Breast epithelium (tissue), 4 donors: ENCODE measurements around the gene GPR34. TPM values are rescaled to one million over a fixed set of nuclear protein-coding genes. Genes with fewer than 3 reads are reported as not detected.

Source experiments
- DNase-seq, 2 donors: peaks; one replicate each; pipeline ENCODE4 v3.0.0-alpha.2; 2019; ENCODE audit warnings: low spot score in 2 of 2
- H3K27ac ChIP-seq, 2 donors: fragments of 200-600 bp; sonication (generic) in 1 of 2; one replicate each; pipeline ENCODE4 v1.5.1; 2016 to 2019; ENCODE audit warnings: mild to moderate bottlenecking in 1 of 2
- H3K27me3 ChIP-seq, 2 donors: fragments of 200-600 bp; sonication (generic) in 1 of 2; one replicate each; pipeline versions ENCODE4 v1.5.1 to v1.6.0; 2017 to 2019; ENCODE audit warnings: control low read depth in 1 of 2, mild to moderate bottlenecking in 1 of 2
- H3K36me3 ChIP-seq: fragments of 200-600 bp; one replicate; pipeline ENCODE4 v1.5.1; 2019
- H3K4me1 ChIP-seq, 2 donors: fragments of 200-600 bp; sonication (generic); one replicate each; pipeline ENCODE4 v1.5.1; 2016 to 2019; ENCODE audit warnings: control low read depth in 1 of 2
- H3K4me3 ChIP-seq, 3 donors: fragments of 200-600 bp; sonication (generic); 1 replicate in 2 of 3; 2 replicates in 1 of 3; pipeline ENCODE4 v1.5.1; 2016 to 2019; ENCODE audit warnings: mild to moderate bottlenecking in 3 of 3, moderate library complexity in 2 of 3
- H3K9me3 ChIP-seq, 2 donors: fragments of 200-600 bp; sonication (generic) in 1 of 2; one replicate each; pipeline ENCODE4 v1.5.1; 2016 to 2019; ENCODE audit warnings: control low read depth in 1 of 2
- POLR2A ChIP-seq: fragments of 450-650 bp; IDR thresholded peaks from one replicate; pipeline ENCODE4 v1.6.1; 2016; ENCODE audit warnings: antibody characterized with exemption, mild to moderate bottlenecking, moderate library complexity
- POLR2AphosphoS5 ChIP-seq, 3 donors: sonication (generic); formaldehyde crosslinking; IDR thresholded peaks; one replicate each; pipeline ENCODE4 v1.6.1; 2017; ENCODE audit warnings: antibody characterized with exemption in 3 of 3
- intact Hi-C: fragments of 100-400 bp; cut with DNase I; formaldehyde crosslinking; loops from one replicate; pipeline ENCODE4 v1.15.1; 2023; ENCODE audit warnings: low total_unique reads
- total RNA-seq, 3 donors: library from RNA; depleted of rRNA; stranded (reverse); fragments of >200 nt; gene quantifications; one replicate each; pipeline ENCODE4 v1.1.0, GENCODE V29; 2016
- TF ChIP-seq, protein P1 (sequence below), 3 donors: fragments of 450-650 bp; IDR thresholded peaks; one replicate each; pipeline ENCODE4 v1.5.1; 2016 to 2017; ENCODE audit warnings: antibody characterized with exemption in 3 of 3, mild to moderate bottlenecking in 3 of 3, moderate library complexity in 3 of 3

GPR34 gene
- total RNA-seq, 3 donors from 2014 or later: 8.5 to 56.3 (median 18.0) TPM

DNA sequence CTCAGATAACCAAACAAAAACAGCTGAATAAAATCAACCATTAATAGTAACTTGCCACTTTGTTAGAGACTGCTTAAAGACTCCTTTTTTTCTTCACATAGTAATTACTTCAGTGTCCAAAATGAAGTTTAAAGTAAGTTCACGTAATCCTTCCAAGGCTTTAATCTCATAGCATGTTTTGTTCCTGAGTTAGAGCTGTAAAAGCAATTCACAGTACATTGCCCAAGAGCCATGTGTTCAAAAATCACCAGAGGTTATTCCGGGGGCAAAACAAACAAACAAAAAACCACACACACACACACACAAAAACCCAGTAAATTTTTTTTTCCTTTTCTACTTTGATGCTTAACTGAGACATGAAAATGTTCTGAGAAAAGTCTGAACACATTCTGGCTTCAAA is 41.3 kb downstream of the GPR34 start:
- H3K27me3 ChIP-seq: no peaks in the 10 kb centered on the region
- H3K4me1 ChIP-seq: no peaks in the 10 kb centered on the region
- DNase-seq: no peak
- H3K4me3 ChIP-seq: no peak overlapping the region
- intact Hi-C loops: no loop called here
- no peaks in the 10 kb centered on the region for H3K9me3 ChIP-seq
- no peaks in the 10 kb centered on the region for H3K36me3 ChIP-seq
- no peak overlapping the region for H3K27ac ChIP-seq
- TF ChIP-seq, protein P1, sequence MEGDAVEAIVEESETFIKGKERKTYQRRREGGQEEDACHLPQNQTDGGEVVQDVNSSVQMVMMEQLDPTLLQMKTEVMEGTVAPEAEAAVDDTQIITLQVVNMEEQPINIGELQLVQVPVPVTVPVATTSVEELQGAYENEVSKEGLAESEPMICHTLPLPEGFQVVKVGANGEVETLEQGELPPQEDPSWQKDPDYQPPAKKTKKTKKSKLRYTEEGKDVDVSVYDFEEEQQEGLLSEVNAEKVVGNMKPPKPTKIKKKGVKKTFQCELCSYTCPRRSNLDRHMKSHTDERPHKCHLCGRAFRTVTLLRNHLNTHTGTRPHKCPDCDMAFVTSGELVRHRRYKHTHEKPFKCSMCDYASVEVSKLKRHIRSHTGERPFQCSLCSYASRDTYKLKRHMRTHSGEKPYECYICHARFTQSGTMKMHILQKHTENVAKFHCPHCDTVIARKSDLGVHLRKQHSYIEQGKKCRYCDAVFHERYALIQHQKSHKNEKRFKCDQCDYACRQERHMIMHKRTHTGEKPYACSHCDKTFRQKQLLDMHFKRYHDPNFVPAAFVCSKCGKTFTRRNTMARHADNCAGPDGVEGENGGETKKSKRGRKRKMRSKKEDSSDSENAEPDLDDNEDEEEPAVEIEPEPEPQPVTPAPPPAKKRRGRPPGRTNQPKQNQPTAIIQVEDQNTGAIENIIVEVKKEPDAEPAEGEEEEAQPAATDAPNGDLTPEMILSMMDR (IDR thresholded peaks at IDR 0.05): no peak
- TF ChIP-seq POLR2AphosphoS5 (IDR thresholded peaks at IDR 0.05) (no peak), POLR2A (no peak)

GRCh38 chrX:41732260-41732659 is 43.5 kb downstream of the GPR34 start:
- H3K27me3 ChIP-seq: peaks cover 0 to 4% of the 10 kb centered on the region in 2 donors
- TF ChIP-seq POLR2AphosphoS5 (IDR thresholded peaks at IDR 0.05): no peak
- TF ChIP-seq, protein P1 (IDR thresholded peaks at IDR 0.05): no peak
- no peak for TF ChIP-seq POLR2A
- no peaks in the 10 kb centered on the region for H3K4me1 ChIP-seq
- intact Hi-C loops: no loop called here
- no peaks in the 10 kb centered on the region for H3K36me3 ChIP-seq
- no peak overlapping the region for H3K4me3 ChIP-seq
- DNase-seq: no peak
- no peaks in the 10 kb centered on the region for H3K9me3 ChIP-seq
- no peak overlapping the region for H3K27ac ChIP-seq

DNA sequence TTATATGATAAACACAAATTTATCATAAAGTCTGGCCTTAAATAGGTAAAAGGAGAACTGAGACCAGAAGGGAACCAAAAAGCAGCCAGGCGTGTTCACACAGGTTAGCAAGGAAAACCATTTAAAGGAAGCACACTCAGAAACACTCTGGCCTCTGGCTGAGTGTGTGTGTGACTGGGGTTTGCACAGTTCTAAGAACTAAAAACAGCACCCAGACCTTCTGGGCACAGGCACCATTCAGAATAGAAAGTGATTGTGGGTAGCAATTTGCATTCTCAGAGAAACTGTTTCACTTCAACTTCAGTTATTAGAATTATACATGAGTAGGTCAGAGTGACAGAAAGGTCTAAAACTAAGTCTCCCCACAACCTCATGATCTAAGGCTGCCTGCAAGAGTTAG is 45.2 kb downstream of the GPR34 start:
- TF ChIP-seq POLR2AphosphoS5 (IDR thresholded peaks at IDR 0.05): no peak
- TF ChIP-seq, protein P1 (IDR thresholded peaks at IDR 0.05): no peak
- no peak for TF ChIP-seq POLR2A
- H3K36me3 ChIP-seq: no peaks in the 10 kb centered on the region
- no peak for DNase-seq
- peaks cover 0 to 6% of the 10 kb centered on the region in 2 donors for H3K27me3 ChIP-seq
- H3K27ac ChIP-seq: no peak overlapping the region
- no peaks in the 10 kb centered on the region for H3K4me1 ChIP-seq
- intact Hi-C loops: no loop called here
- no peaks in the 10 kb centered on the region for H3K9me3 ChIP-seq
- H3K4me3 ChIP-seq: no peak overlapping the region

- DNase-seq: no peak
- Histone ChIP-seq H3K4me3 (no peak overlapping the region), H3K4me1 (no peaks in the 10 kb centered on the region), H3K9me3 (no peaks in the 10 kb centered on the region), H3K27me3 (peaks cover 0 to 7% of the 10 kb centered on the region in 2 donors), H3K36me3 (no peaks in the 10 kb centered on the region), H3K27ac (no peak overlapping the region)
- intact Hi-C loops: no loop called here
- TF ChIP-seq POLR2AphosphoS5 (IDR thresholded peaks at IDR 0.05) (no peak), POLR2A (no peak)
- TF ChIP-seq, protein P1 (IDR thresholded peaks at IDR 0.05): no peak
Measured at GRCh38 chrX:41734530-41734929, 45.8 kb downstream of the GPR34 start.

GRCh38 chrX:41737065-41737464 is 48.3 kb downstream of the GPR34 start:
- H3K9me3 ChIP-seq: no peaks in the 10 kb centered on the region
- TF ChIP-seq, protein P1 (IDR thresholded peaks at IDR 0.05): no peak
- no peak for TF ChIP-seq POLR2AphosphoS5 (IDR thresholded peaks at IDR 0.05)
- TF ChIP-seq POLR2A: no peak
- peaks cover 0 to 26% of the 10 kb centered on the region in 2 donors for H3K27me3 ChIP-seq
- no peak overlapping the region for H3K4me3 ChIP-seq
- no peaks in the 10 kb centered on the region for H3K4me1 ChIP-seq
- no peak overlapping the region for H3K27ac ChIP-seq
- no peak for DNase-seq
- intact Hi-C loops: no loop called here
- no peaks in the 10 kb centered on the region for H3K36me3 ChIP-seq
